Body of pancreas (tissue), 4 donors: ENCODE data around the gene IPO11. TPM values are rescaled to one million over a fixed set of nuclear protein-coding genes. Genes with fewer than 3 reads are reported as not detected.
"Not testable (repeated sequence)": the region's sequence is repeated elsewhere in the genome, so short reads cannot be mapped to it uniquely, and the experiment has no call there.

Experiments
- ATAC-seq: fragments of 150-250 bp; one replicate; pipeline ENCODE4 v1.9.1; 2016
- DNase-seq, 4 donors: peaks; one replicate each; pipeline ENCODE4 v3.0.0-alpha.2; 2019
- H3K27ac ChIP-seq, 4 donors: fragments of 200-600 bp; sonication (generic); 1 replicate in 3 of 4; 2 replicates in 1 of 4; pipeline versions ENCODE4 v1.5.1 to v1.6.1; 2016 to 2019; ENCODE audit warnings: mild to moderate bottlenecking in 1 of 4, mixed read lengths in 1 of 4, moderate library complexity in 1 of 4
- H3K27me3 ChIP-seq, 2 donors: fragments of 200-600 bp; sonication (generic); one replicate each; pipeline ENCODE4 v1.6.0; 2016; ENCODE audit warnings: mild to moderate bottlenecking in 1 of 2
- H3K36me3 ChIP-seq, 2 donors: fragments of 200-600 bp; sonication (generic); replicated peaks in 1 of 2; 2 replicates each; pipeline ENCODE4 v1.5.1; 2016; ENCODE audit warnings: low read depth in 2 of 2; ENCODE audit not compliant: insufficient read depth in 1 of 2
- H3K4me1 ChIP-seq: fragments of 200-600 bp; sonication (generic); one replicate; pipeline ENCODE4 v1.6.0; 2016
- H3K4me3 ChIP-seq, 2 donors: fragments of 200-600 bp; sonication (generic); 1 replicate in 1 of 2; 2 replicates in 1 of 2; pipeline ENCODE4 v1.5.1; 2016 to 2019
- H3K9me3 ChIP-seq, 3 donors: fragments of 200-600 bp; sonication (generic); 1 replicate in 2 of 3; 2 replicates in 1 of 3; pipeline ENCODE4 v1.5.1; 2016
- POLR2A ChIP-seq, 3 donors: fragments of 450-650 bp; IDR thresholded peaks; one replicate each; pipeline ENCODE4 v1.6.1; 2016; ENCODE audit warnings: antibody characterized with exemption in 3 of 3, mild to moderate bottlenecking in 2 of 3
- WGBS, 2 donors: methylation state at CpG; one replicate each; pipeline ENCODE4 v1.1.5; 2017; 5-methylcytosine and 5-hydroxymethylcytosine counted together
- intact Hi-C: fragments of 100-400 bp; cut with DNase I; formaldehyde crosslinking; loops from one replicate; pipeline ENCODE4 v1.15.1; 2023
- total RNA-seq, 2 donors: library from RNA; depleted of rRNA; stranded (reverse); fragments of >200 nt; gene quantifications; one replicate each; pipeline ENCODE4 v1.1.0, GENCODE V29; 2016
- TF ChIP-seq, protein P1 (sequence below), 7 experiments: fragments of 450-650 bp in 4 of 7; fragments of 200-600 bp in 3 of 7; sonication (generic) in 3 of 7; IDR thresholded peaks; one replicate each; pipeline ENCODE4 v1.5.1; 2016 to 2019; ENCODE audit warnings: antibody characterized with exemption in 7 of 7

Gene IPO11
- total RNA-seq, 2 donors from 2014 or later: 10.9 to 13.2 TPM

DNA sequence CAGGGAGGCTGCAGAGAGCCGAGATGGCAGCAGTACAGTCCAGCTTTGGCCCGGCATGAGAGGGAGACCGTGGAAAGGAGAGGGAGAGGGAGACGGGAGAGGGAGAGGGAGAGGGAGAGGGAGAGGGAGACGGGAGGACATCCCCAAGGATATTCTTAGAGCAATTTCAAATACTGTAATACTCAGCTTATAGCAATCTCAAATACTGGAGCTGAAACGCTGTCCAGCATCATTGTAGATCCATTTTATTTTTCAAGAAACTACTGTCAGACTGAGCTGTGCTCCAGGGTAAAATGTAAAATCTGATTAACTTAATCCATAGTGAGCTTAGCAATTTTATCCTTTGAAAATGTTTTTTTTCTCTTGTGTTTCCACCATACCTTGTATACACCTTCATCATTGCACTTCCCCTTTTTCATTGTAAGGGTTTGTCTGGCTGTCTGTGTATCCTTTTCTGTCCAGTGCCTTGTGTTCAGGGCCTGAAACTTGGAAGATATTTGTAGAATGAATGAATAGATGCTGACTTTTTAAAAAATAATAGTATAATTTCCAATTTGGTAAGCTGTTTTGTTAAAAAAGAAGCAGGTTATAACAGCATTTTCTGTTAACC lies 102.1 kb downstream of the IPO11 start:
- no peak overlapping the region for H3K4me3 ChIP-seq
- H3K27me3 ChIP-seq: no peaks in the 10 kb centered on the region
- no peak for DNase-seq
- H3K36me3 ChIP-seq: peaks cover 0 to 2% of the 10 kb centered on the region in 2 donors
- 78% methylated on average over 6 of the region's 6 CpGs for WGBS, 2 donors
- no peak for ATAC-seq
- no peaks in the 10 kb centered on the region for H3K4me1 ChIP-seq
- no peak overlapping the region for H3K27ac ChIP-seq
- TF ChIP-seq POLR2A (IDR thresholded peaks at IDR 0.05): no peak
- TF ChIP-seq, protein P1, sequence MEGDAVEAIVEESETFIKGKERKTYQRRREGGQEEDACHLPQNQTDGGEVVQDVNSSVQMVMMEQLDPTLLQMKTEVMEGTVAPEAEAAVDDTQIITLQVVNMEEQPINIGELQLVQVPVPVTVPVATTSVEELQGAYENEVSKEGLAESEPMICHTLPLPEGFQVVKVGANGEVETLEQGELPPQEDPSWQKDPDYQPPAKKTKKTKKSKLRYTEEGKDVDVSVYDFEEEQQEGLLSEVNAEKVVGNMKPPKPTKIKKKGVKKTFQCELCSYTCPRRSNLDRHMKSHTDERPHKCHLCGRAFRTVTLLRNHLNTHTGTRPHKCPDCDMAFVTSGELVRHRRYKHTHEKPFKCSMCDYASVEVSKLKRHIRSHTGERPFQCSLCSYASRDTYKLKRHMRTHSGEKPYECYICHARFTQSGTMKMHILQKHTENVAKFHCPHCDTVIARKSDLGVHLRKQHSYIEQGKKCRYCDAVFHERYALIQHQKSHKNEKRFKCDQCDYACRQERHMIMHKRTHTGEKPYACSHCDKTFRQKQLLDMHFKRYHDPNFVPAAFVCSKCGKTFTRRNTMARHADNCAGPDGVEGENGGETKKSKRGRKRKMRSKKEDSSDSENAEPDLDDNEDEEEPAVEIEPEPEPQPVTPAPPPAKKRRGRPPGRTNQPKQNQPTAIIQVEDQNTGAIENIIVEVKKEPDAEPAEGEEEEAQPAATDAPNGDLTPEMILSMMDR (IDR thresholded peaks at IDR 0.05): no peak
- no peaks in the 10 kb centered on the region for H3K9me3 ChIP-seq
- intact Hi-C loops: no loop called here

- DNase-seq, H3K27me3 ChIP-seq, H3K27ac ChIP-seq, H3K4me1 ChIP-seq, ATAC-seq, H3K4me3 ChIP-seq, intact Hi-C loops, H3K9me3 ChIP-seq, H3K36me3 ChIP-seq: not testable (repeated sequence)
- 95 to 100% methylated on average over 1 of the region's 1 CpG for WGBS, 2 donors
Measured at GRCh38 chr5:62520812-62521211, 108.2 kb downstream of the IPO11 start.

DNA sequence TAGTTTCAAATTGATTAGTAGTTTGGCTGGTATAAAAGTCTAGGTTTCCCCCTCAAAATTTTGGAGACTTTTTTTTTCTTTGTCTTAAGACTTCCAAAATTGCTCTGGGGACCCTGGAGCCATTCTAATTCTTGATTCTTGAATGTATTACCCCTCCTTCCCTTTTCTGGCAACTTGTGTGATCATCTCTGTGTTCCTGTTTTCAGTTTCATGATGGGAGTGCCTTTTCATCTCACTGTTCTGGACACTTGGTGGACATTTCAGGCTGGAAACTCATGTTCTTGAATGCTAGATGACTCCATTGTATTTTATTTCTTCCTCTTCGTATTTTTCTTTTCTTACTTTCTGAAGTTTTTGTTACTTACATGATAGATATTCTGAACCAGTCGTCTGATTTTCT lies 108.8 kb downstream of the IPO11 start:
- DNase-seq: no peak
- intact Hi-C loops: no loop called here

GRCh38 chr5:62522811-62523210 lies 110.2 kb downstream of the IPO11 start:
- intact Hi-C loops: no loop called here
- TF ChIP-seq POLR2A (IDR thresholded peaks at IDR 0.05): no peak
- TF ChIP-seq, protein P1 (IDR thresholded peaks at IDR 0.05): no peak
- Histone ChIP-seq H3K4me3 (no peak overlapping the region), H3K36me3 (peaks cover 0 to 2% of the 10 kb centered on the region in 2 donors), H3K9me3 (no peaks in the 10 kb centered on the region), H3K27ac (no peak overlapping the region), H3K27me3 (no peaks in the 10 kb centered on the region), H3K4me1 (no peaks in the 10 kb centered on the region)
- DNase-seq (no peak), ATAC-seq (no peak)
- WGBS, 2 donors: 95 to 96% methylated on average over 1 of the region's 1 CpG

More for the DNA sequence above, 108.8 kb downstream of the IPO11 start:
- TF ChIP-seq, protein P1 (IDR thresholded peaks at IDR 0.05): no peak
- no peak for TF ChIP-seq POLR2A (IDR thresholded peaks at IDR 0.05)
- no peaks in the 10 kb centered on the region for H3K4me1 ChIP-seq
- H3K27ac ChIP-seq: no peak overlapping the region
- H3K27me3 ChIP-seq: no peaks in the 10 kb centered on the region
- 69 to 74% methylated on average over 2 of the region's 2 CpGs for WGBS, 2 donors
- no peak for ATAC-seq
- no peaks in the 10 kb centered on the region for H3K9me3 ChIP-seq
- H3K36me3 ChIP-seq: peaks cover 0 to 2% of the 10 kb centered on the region in 2 donors
- H3K4me3 ChIP-seq: no peak overlapping the region

GRCh38 chr5:62533597-62533996 lies 121.0 kb downstream of the IPO11 start:
- 92 to 97% methylated on average over 2 of the region's 2 CpGs for WGBS, 2 donors
- intact Hi-C loops: no loop called here
- no peaks in the 10 kb centered on the region for H3K4me1 ChIP-seq
- DNase-seq: no peak
- peaks cover 3% of the 10 kb centered on the region in 2 donors for H3K36me3 ChIP-seq
- no peaks in the 10 kb centered on the region for H3K27me3 ChIP-seq
- no peak for ATAC-seq
- no peak overlapping the region for H3K4me3 ChIP-seq
- H3K27ac ChIP-seq: no peak overlapping the region
- no peaks in the 10 kb centered on the region for H3K9me3 ChIP-seq
- TF ChIP-seq, protein P1 (IDR thresholded peaks at IDR 0.05): no peak
- no peak for TF ChIP-seq POLR2A (IDR thresholded peaks at IDR 0.05)
